Measurements from ENCODE around the gene JUN. TPM values are rescaled to one million over a fixed set of nuclear protein-coding genes. Genes with fewer than 3 reads are reported as not detected.

Gene JUN
- total RNA-seq, 1 donor from 2014 or later = 76.1 TPM

GRCh38 chr1:58783090-58783992 is 506 bp downstream of the JUN start:
- peak; percentile 26 for DNase-seq

DNA sequence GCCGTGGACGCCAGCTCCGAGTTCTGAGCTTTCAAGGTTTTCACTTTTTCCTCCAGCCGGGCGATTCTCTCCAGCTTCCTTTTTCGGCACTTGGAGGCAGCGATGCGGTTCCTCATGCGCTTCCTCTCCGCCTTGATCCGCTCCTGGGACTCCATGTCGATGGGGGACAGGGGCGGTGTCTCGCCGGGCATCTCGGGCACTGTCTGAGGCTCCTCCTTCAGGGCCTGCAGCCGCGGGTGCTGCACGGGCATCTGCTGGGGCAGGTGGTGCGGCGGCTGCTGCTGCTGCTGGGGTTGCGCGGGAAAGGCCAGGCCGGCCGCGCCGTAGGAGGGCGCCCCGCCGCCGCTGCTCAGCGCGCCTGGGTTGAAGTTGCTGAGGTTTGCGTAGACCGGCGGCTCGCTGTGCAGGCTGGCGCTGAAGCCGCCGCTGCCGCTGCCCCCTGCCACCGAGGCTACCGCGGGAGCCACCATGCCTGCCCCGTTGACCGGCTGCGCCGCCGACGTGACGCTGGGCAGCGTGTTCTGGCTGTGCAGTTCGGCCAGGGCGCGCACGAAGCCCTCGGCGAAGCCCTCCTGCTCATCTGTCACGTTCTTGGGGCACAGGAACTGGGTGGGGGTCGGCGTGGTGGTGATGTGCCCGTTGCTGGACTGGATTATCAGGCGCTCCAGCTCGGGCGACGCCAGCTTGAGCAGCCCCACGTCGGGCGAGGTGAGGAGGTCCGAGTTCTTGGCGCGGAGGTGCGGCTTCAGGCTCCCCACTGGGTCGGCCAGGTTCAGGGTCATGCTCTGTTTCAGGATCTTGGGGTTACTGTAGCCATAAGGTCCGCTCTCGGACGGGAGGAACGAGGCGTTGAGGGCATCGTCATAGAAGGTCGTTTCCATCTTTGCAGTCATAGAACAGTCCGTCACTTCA is 1.4 kb downstream of the JUN start:
- peak; percentile 53 for DNase-seq

DNA sequence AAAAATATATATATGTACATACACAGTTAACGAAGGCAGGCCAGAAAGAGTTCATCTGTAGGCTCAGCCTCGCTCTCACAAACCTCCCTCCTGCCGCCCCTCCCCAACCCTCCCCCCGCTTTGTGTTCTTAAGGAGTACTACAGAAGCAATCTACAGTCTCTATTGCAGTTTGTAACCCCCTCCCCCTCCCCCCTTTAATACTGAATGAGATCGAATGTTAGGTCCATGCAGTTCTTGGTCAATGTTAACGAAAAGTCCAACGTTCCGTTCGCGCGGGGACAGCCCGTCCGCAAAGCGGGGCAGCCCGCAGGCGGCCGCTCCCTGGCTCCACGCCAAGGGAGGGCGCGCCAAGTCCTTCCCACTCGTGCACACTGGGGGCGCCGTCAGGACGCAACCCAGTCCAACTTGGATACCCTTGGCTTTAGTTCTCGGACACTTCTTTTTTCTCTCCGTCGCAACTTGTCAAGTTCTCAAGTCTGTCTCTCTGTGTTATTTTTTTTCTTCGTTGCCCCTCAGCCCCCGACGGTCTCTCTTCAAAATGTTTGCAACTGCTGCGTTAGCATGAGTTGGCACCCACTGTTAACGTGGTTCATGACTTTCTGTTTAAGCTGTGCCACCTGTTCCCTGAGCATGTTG is 2.2 kb downstream of the JUN start:
- DNase-seq = no peak

DNA sequence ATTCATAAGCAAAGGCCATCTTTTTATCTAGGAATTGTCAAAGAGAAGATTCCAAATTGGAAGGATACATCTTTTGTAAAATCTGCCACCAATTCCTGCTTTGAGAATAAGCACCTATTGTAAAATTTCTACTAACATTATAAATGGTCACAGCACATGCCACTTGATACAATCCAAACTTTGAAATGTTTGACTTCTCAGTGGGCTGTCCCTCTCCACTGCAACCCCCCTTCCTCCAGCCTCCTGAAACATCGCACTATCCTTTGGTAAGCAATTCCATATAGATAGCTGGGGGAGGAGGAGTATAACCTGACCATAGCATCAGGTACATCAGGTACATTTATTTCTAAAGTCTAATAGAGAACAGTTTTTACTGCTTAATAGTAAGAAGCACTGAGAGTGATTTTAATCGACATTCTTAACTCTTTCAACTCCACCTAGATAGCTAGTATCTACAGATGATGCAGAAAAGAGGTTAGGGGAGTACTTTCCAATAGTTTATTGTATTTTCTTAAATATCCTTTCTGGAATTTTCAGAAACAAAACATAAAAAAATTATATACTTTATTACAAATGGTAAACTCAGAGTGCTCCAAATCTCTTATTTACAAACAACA is 2.9 kb downstream of the JUN start:
- no peak for DNase-seq

DNA sequence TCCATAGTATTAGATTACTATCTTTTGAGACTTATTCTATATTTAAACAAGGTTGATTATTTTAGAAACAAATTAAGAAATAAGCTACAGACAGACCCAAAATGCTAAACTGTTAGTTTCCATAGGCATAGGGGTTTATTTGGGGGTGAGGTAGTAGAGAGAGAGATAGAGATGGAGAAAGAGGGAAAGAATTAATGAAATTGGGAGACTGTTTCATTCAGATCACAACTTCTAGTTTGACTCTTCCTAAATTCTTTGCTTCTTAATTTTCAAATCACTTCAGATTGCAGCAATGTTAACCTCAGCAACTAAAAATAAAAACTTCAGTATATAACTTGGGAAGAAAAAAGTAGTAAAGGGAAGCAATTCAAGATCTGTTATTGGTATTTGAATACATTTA is 3.4 kb downstream of the JUN start:
- DNase-seq = no peak

DNA sequence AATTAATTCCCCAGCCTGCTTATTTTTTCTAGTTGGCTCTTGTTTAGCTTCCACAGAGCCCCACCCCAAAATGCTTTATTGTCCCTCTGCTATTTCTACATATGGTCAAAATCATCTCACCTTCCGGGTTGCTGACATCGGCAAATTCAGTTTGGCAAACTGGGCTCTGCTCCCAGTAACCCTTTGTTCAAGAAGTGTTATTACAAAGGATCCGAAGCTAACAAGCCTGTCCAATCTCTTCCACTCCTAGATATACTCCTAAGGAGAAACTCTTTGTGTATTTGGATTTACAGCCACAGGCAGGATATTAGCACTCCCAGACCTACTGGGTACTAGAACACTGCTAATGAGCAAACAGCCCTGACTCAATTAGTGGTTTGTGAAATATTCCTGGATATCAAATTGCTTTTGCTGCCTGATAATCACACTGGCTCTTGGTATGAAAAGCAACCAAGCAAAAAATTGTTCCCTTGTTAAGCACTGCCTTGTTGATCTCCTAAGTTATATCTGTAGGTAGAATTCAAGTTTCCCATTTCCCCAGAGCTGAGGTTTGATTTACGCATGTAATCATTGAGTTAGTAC is 4.0 kb downstream of the JUN start:
- no peak for DNase-seq

GRCh38 chr1:58779059-58779754 is 4.6 kb downstream of the JUN start:
- no peak for DNase-seq

- DNase-seq = no peak
Observed at GRCh38 chr1:58778385-58779000, 5.4 kb downstream of the JUN start.

- DNase-seq = no peak
Observed at GRCh38 chr1:58774027-58774426, 9.8 kb downstream of the JUN start.

DNA sequence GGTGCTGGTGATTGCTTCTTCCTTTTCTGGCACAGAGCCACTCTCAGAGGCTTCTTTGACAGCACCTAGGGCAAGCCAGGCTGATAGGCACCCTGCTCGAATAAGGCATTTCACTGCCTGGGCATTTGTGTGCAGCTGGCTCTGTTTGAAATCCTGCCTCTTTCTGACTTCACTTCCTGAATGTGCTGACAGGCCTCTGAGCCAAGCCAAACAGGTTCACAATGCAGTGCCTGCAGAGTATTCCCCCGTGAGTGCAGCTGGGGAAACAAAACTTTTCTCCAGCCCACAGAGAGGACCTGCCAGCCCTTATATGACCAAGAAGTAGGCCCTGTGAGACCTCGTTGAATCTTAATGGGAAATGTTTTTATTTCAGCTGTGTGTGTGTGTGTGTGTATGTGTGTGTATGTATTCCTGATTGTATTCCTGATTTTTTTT is 10.4 kb downstream of the JUN start:
- DNase-seq = no peak

DNA sequence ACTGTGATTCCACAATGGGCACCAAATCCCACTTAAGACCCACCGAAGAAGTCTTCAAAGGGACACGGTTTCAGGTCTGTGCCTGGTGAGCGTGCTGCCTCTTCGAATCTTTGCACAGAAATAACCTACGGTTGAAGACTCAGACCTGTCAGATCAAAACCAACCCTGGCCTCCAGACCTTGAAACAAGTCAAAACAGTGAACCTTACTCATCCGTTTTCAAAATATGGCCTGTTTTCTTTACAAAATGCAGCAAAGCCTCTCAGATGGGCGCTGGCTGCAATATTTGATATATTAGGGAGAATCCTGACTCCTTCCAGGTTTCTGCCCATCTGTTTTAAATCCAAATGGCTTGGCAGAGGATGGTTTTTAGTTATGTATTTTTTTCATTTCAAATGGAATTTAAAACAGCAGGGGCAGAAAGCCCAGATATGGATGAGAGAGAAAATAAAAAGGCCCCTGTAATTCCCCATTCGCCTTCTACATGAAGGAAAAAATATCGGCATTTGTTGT is 14.0 kb downstream of the JUN start:
- DNase-seq = no peak

- peak; percentile 36 for DNase-seq
Observed at GRCh38 chr1:58768971-58769808, 14.7 kb downstream of the JUN start.

GRCh38 chr1:58768191-58768731 is 15.6 kb downstream of the JUN start:
- DNase-seq = no peak

- DNase-seq = no peak
Observed at GRCh38 chr1:58767143-58767542, 16.7 kb downstream of the JUN start.

- no peak for DNase-seq
Observed at GRCh38 chr1:58765441-58765840, 18.4 kb downstream of the JUN start.

- DNase-seq = no peak
Observed at GRCh38 chr1:58765006-58765405, 18.8 kb downstream of the JUN start.

DNA sequence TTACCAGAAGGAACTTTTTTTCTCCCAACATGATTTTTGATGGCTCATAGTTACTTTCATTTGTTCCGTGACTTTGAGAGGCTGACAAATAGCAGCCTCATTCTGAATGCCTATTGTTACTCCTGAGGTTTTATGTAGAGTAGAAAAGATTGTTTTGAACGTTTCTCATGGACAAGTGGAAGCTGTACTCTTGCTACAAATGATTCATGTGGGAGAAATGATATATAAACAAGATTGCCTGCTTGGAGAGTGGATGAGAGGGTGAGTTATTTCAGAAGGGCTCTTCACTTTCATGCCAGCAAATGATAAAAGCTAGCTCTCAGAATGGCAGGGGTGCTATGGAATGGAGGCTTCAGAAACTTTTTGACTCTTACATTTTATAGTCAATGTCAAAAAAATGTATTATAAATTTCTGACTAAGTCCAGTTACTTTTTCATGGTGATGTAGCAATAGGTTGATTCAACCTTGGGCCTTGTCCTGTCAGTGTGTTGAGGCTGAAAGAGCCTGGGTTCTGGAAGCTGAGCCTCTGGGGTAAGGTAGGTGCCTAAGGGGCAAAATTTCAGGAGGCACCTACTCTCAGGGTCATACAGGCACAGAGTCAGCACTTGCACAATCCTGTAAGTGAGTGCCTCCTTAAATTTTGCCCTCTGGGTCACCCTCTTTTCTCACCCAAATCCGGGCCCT is 19.4 kb downstream of the JUN start:
- no peak for DNase-seq

GRCh38 chr1:58763214-58763613 is 20.6 kb downstream of the JUN start:
- DNase-seq = no peak

GRCh38 chr1:58762806-58763205 is 21.0 kb downstream of the JUN start:
- DNase-seq = no peak
